Measurements from ENCODE around the gene SPDYE18. TPM values are rescaled to one million over a fixed set of nuclear protein-coding genes. Genes with fewer than 3 reads are reported as not detected.
"Not testable (repeated sequence)": the region's sequence is repeated elsewhere in the genome, so short reads cannot be mapped to it uniquely, and the experiment has no call there.

SPDYE18 gene, protein sequence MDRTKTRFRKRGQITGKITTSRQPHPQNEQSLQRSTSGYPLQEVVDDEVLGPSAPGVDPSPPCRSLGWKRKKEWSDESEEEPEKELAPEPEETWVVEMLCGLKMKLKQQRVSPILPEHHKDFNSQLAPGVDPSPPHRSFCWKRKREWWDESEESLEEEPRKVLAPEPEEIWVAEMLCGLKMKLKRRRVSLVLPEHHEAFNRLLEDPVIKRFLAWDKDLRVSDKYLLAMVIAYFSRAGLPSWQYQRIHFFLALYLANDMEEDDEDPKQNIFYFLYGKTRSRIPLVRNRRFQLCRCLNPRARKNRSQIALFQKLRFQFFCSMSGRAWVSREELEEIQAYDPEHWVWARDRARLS
- not detected in 2 replicates for total RNA-seq (2014; rRNA removed; shearing (Covaris generic); ENCODE audit: low replicate concordance)

DNA sequence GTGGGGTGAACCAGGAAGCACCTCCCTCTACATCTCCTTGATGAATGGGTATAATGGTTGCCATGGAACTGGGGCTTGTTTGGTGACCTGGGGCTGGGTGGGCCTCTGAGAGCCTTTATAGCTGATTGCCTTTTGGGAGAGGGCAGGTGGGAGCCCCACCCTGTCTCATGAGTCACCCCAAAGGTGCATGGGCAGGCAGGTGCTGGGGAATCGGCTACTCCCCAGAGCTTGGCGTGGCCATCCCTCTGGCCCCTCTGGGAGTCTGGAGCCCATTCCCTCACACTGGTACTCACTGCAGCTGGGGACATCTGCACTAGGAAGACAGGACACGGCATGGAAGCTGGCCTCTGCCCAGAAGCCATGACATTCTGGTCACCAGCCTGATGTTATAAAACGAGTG, at the start of gene SPDYE18:
SPDYE18 (minus strand) TSS at position 2 of the 400 bp plus-strand sequence. CDS start 2,046 bp downstream, outside the sequence.
- H3K36me3 ChIP-seq, DNase-seq, H3K9me3 ChIP-seq, H3K27me3 ChIP-seq, H3K4me3 ChIP-seq: not testable (repeated sequence)

DNA sequence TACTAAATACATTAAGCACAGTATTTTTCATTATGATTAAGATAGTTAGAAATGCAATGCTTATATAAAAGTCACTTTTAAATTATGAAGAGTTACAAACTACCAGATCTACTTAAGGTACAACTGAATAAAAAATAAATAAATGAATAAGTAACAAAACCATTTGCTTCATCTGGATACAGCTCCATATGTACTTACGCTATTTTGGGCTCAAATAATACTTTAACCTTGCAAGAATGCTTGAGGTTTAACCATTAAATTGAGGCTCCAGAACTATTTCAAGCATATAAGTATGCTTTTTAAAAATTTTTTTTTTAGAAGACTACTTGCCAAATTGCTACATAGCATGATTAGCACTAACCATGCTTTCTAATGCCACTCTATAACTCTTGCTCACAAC, 46.0 kb upstream of the SPDYE18 start:
- H3K27me3 ChIP-seq, H3K36me3 ChIP-seq, H3K9me3 ChIP-seq, DNase-seq, H3K4me3 ChIP-seq: not testable (repeated sequence)

DNA sequence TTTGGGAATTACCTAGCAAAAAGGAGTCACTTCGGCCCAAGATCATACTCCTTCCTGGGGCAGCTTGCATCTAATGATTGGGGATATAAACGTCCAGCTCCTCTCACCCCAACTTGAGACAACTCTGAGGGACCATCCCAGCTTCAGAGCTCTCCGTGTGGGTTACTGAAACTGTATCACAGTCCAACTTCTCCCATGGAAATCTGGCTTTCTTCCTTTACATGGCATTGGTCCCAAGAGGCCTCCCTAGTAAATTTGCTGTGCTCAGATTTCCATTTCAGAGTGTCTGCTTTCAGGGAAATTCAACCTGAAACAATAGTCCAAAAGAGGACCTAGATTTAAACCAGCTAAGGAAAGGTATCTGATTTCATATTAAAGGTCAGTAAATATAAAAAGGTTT, 45.3 kb upstream of the SPDYE18 start:
- not testable (repeated sequence) for H3K9me3 ChIP-seq, DNase-seq, H3K4me3 ChIP-seq, H3K27me3 ChIP-seq, H3K36me3 ChIP-seq

DNA sequence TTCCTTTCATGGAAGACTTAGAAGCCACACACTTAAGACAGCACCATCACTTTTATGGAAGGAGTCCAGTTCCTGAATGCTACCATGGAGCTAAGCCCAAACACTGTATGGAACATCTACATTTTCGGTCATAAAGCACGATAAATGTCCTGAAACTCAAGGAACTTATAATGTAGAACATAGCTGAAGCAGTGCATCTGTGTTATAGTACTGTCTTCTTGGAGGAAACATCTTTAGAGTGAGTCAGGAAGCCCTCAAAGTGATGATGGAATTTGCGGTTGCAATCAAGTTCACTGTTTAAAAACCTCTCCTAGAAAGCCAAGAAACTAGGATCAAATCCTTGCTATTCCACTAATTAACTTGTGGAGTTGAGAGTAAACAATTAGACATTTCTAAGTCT, 43.5 kb upstream of the SPDYE18 start:
- not testable (repeated sequence) for H3K27me3 ChIP-seq, DNase-seq, H3K36me3 ChIP-seq, H3K9me3 ChIP-seq, H3K4me3 ChIP-seq

DNA sequence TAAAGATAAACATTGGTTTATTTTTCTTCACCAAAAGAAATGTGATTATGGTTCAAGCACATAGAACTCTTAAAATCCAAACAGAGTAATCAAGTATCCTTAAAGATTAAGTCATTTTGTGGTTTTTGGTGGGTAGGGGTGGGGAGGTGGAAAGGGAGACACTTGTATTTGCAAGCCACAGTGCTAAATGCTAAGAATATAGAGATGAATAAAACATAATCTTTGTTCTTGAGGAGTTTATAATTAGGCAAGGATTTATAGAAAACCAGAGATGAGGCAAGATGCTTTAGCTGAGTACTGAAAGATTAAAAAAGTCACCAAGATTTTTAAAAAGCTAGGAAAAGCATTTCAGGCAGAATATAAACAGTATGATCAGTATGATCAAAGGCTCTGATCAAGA, 40.3 kb upstream of the SPDYE18 start:
- H3K9me3 ChIP-seq, H3K27me3 ChIP-seq, H3K36me3 ChIP-seq, DNase-seq, H3K4me3 ChIP-seq: not testable (repeated sequence)

DNA sequence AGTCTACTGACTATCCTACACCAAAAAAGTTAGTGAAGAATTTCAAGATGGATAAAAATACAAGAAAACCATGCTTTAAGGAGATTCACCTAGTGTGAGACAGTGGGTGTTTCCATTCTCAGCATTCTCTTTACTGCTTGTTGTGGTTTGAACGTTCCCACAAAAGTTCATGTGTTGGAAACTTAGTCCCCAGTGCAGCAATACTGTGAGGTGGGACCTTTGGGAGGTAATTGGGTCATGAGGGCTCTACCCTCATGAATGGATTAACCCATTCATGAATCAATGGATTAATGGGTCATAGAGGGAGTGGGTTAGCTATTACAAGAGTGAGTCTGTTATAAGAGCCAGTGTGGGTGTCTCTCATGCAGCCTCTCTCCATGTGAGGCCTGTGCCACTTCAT, 38.8 kb upstream of the SPDYE18 start:
- not testable (repeated sequence) for DNase-seq, H3K4me3 ChIP-seq, H3K36me3 ChIP-seq, H3K27me3 ChIP-seq, H3K9me3 ChIP-seq

DNA sequence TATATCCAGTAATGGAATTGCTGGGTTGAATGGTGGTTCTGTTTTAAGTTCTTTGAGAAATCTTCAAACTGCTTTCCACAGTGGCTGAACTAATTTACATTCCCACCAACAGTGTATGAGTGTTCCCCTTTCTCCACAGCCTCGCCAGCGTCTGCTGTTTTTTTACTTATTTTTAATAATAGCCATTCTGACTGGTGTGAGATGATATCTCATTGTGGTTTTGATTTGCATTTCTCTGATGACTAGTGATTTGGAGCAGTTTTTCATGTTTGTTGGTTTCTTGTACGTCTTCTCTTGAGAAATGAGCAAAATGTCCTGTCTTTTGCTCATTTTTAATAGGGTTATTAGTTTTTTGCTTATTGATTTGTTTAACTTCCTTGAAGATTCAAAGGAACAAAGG, 38.1 kb upstream of the SPDYE18 start:
- H3K9me3 ChIP-seq, DNase-seq, H3K27me3 ChIP-seq, H3K4me3 ChIP-seq, H3K36me3 ChIP-seq: not testable (repeated sequence)

DNA sequence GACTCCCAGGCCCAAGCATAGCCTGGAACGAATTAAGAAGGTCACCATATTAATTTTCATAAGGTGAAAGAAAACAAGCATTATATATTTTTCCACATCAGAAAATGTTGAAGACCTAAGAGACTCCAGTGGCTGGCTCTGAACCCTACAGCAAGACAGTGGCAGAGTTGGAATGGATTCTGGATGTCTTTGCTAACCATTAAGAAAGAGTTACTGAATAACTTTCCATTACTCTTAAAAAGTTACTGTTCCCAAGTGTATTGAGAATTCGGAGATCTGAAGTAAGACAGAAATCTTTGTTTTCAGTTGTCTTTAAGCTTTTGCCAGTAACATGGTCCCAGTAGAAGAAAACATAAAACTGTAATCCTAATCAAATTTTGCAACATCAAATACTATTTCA, 29.9 kb upstream of the SPDYE18 start:
- DNase-seq, H3K27me3 ChIP-seq, H3K9me3 ChIP-seq, H3K4me3 ChIP-seq, H3K36me3 ChIP-seq: not testable (repeated sequence)

DNA sequence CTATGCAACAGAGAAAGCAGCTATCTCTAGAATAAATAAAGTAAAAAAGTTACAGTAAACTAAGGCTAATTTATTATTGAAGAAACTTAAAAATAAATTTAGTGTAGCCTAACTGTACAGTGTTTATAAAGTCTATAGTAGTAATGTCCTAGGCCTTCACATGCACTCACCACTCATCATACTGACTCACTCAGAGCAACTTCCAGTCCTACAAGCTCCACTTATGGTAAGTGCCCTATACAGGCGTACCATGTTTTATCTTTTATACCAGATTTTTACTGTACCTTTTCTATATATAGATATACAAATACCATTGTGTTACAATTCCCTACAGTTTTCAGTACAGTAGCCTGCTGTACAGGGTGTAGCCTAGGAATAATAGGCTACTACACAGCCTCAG, 19.8 kb upstream of the SPDYE18 start:
- not testable (repeated sequence) for H3K27me3 ChIP-seq, H3K36me3 ChIP-seq, H3K4me3 ChIP-seq, DNase-seq, H3K9me3 ChIP-seq

DNA sequence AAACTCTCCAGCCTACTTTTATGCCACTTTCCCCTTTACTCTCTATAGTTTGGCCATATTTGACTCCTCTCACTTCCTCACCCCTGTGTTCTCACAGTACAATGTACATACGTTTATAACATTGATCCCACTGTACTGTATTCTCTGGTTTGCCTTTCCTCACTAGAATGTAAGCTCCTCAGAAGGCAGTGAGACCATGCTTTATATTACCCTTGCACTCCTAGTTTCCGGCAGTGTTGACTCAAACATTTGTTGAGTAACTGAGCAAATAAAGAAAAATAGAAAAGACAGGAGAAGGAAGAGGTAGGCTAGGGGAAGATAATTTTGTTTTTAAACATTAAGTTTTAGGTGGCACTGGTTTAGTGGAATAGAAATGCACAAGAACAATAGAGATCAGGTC, 17.9 kb upstream of the SPDYE18 start:
- not testable (repeated sequence) for DNase-seq, H3K36me3 ChIP-seq

DNA sequence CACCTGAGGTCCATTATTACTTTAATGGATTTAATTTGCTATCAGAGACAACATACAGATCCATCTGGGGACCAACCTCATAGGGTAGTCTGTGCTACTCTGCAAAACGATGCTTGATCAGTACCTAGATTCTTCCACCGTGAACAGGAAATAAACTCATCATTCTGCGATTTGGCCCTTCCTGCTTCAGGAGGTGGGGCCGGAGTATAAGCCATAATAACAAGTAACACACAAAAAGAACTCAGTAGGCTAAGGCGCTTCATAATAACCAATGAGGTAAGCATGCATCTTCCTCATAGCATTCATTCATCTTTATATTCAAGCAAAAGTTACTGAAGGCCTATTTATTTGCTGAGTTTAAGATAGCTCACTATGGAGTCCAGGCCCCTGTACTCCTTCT, 17.3 kb upstream of the SPDYE18 start:
- H3K9me3 ChIP-seq, DNase-seq, H3K27me3 ChIP-seq, H3K36me3 ChIP-seq, H3K4me3 ChIP-seq: not testable (repeated sequence)

More for the DNA sequence above, 17.9 kb upstream of the SPDYE18 start:
- H3K27me3 ChIP-seq, H3K4me3 ChIP-seq, H3K9me3 ChIP-seq: not testable (repeated sequence)

DNA sequence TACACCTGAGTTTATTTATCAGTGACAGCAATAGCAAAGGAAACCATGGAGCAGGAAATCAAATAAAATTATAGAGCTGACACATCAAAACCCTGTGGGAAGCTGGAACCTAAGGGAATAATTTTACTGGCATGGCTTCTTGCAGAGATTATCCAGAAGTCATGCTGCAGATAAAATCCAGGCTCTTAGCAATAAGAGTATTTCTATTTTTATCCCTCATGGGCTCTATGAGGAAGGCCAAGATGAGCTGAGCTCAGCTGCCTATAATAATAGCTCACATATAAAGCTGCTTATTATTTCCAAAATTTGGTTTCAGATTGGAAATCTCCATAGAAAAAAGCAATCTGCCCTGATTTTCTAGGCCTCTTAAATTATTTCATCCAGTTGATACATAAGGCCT, 16.8 kb upstream of the SPDYE18 start:
- H3K27me3 ChIP-seq, H3K9me3 ChIP-seq, H3K36me3 ChIP-seq, DNase-seq, H3K4me3 ChIP-seq: not testable (repeated sequence)

DNA sequence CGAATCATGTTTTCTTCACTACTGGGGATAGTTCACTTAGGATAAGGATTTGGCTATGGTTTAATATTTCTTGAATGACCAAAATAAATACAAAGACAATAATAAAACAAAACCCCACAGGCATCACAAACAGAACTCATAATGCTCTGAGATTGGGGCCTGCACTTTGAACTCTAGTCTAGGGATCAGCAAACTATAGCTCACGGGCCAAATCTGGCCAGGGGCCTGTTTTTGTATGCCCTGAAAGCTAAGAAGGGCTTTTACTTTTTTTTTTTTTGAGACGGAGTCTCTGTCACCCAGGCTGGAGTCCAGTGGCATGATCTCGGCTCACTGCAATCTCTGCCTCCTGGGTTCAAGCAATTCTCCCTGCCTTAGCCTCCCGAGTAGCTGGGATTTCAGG, 14.7 kb upstream of the SPDYE18 start:
- H3K36me3 ChIP-seq: not testable (repeated sequence)

DNA sequence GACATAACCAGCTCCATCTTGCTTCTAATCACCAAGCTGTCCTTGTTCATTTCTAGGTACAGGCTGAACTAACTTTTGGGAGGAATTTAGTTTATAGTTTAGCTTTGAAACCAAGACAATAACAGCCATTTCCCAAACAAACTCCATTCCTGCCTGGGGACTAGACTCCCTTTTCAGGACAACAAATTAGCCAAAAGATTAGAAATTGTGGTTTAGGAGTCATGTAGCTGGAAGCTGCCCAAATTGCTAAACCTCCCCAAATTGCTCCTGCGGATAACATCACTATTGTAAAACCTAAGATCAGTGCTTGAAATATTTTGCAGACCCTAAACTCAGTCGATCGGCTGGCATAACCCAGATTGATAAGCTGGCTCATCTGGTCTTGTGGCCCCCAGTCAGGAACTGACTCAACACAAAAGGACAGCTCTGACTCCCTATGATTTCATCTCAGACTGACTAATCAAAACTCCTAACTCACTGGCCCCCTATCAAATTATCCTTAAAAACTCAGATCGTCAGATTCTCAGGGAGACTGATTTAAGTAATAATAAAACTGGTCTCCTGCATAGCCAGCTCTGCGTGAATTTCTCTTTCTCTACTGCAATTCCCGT, 12.5 kb upstream of the SPDYE18 start:
- DNase-seq, H3K4me3 ChIP-seq, H3K27me3 ChIP-seq: not testable (repeated sequence)

More for the DNA sequence above, 14.7 kb upstream of the SPDYE18 start:
- H3K4me3 ChIP-seq, DNase-seq, H3K9me3 ChIP-seq, H3K27me3 ChIP-seq: not testable (repeated sequence)

DNA sequence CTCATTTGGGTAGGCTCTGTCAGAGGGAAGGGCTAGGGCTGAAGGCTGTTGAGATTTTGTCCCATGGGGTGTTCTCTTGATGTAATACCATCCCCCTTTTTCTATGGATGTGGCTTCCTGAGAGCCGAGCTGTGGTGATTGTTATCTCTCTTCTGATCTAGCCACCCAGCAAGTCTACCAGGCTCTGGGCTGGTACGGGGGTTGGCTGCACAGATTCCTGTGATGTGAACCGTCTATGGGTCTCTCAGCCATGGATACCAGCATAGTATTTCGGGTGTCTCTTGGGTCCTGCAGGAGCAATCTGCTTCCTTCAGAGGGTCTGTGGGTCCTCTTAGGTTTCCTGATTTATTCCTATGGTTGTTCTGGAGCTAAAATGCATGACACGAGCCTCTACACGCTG, 8.8 kb upstream of the SPDYE18 start:
- H3K4me3 ChIP-seq, H3K9me3 ChIP-seq, DNase-seq, H3K27me3 ChIP-seq, H3K36me3 ChIP-seq: not testable (repeated sequence)

More for the DNA sequence above, 12.5 kb upstream of the SPDYE18 start:
- not testable (repeated sequence) for H3K9me3 ChIP-seq, H3K36me3 ChIP-seq

DNA sequence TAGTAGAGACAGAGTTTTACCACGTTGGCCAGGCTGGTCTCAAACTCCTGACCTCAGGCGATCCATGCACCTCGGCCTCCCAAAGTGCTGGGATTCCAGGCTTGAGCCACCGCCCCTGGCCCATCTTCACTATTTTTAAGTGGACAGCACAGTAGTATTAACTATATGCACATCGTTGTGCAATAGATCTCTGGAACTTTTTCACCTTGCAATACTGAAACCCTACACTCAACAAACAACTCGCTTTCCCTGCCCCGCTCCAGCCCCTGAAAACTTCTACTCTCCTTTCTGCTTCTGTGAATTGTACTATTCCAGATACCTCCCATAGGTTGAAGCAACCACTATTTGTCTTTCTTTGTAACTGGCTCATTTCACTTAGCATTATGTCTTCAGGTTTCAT, 3.5 kb upstream of the SPDYE18 start:
- H3K36me3 ChIP-seq, DNase-seq, H3K4me3 ChIP-seq, H3K27me3 ChIP-seq, H3K9me3 ChIP-seq: not testable (repeated sequence)

DNA sequence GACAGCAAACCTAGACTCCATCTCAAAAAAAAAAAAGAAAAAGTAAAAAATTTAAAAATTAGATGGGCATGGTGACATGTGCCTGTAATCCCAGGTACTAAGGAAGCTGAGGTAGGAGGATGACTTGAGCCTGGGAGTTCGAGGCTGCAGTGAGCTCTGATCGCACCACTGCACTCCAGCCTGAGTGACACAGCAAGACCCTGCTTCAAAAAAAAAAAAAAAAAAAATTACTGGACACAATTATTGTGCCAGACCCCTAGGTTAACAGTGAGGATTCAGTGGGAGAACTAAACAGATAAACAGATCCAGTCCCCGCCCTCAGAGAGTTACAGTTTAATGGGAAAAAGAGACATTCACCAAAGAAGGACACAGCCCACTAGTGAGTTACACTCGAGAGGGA, 1.4 kb upstream of the SPDYE18 start:
- H3K27me3 ChIP-seq, H3K4me3 ChIP-seq, H3K36me3 ChIP-seq, H3K9me3 ChIP-seq, DNase-seq: not testable (repeated sequence)

DNA sequence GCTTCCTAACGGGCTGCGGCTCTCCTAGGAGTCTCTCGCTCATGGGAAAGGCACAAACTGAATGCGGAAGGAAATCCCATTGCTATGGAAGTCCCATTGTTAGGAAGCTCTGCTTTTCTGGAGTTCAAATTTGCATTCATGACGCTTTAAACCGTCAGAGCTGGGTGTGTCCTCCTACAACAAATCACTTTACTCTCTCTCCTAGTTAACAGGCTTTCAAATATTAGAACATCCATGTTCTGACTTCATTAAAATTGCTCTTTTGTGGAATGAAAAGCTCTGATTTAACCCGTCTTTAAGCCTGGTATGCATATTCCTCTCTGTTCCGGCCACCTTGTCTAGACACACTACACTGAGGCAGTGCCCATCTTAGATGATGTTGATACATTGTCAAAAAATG, 30.1 kb downstream of the SPDYE18 start, which contains the start of gene SPDYE17:
SPDYE17 (minus strand) TSS at position 101 of the 400 bp plus-strand sequence. CDS start 1,791 bp downstream, outside the sequence.
- H3K36me3 ChIP-seq, DNase-seq: not testable (repeated sequence)

More for the DNA sequence above, 30.1 kb downstream of the SPDYE18 start, which contains the start of gene SPDYE17:
- H3K9me3 ChIP-seq, H3K27me3 ChIP-seq, H3K4me3 ChIP-seq: not testable (repeated sequence)
